K562 (cell line): ENCODE results near the gene PACSIN1. TPM values are rescaled to one million over a fixed set of nuclear protein-coding genes. Genes with fewer than 3 reads are reported as not detected.

Source experiments
- ATAC-seq: fragments of 200-7000 bp; cut with Tn5 transposase; 3 replicates; pipeline ENCODE4 v1.9.1; 2020; ENCODE audit warnings: moderate library complexity
- BruUV-seq: library from RNA; stranded (reverse); fragments of 400-500 nt; replicated peaks from 2 replicates; lab custom pipeline; 2021; lab: Mats Ljungman, UMichigan
- CTCF ChIA-PET: fragments of 300-600 bp; formaldehyde crosslinking; extraction: SDS; loops from one replicate; lab custom pipeline; 2021; ENCODE audit warnings: low intra/inter-chr PET ratio; lab: Yijun Ruan, JAX
- POLR2A ChIA-PET: fragments of 300-600, 350-650 bp; sonication (Branson Sonifier 250); formaldehyde crosslinking; extraction: SDS; loops from one replicate; lab custom pipeline; 2021; ENCODE audit warnings: antibody characterized with exemption, inconsistent platforms; lab: Yijun Ruan, JAX
- DNase-seq, 4 experiments: peaks; one replicate each; pipeline versions ENCODE4 v3.0.0 to v3.0.0-alpha.2; 2011 to 2018; ENCODE audit warnings: low spot score in 3 of 4, mixed read lengths in 3 of 4; ENCODE audit errors: extremely low read depth in 1 of 4
- FAIRE-seq: peaks from 2 replicates; lab custom pipeline; 2011; peaks lifted over from hg19 to GRCh38; lab: Jason Lieb, UNC
- H2AFZ ChIP-seq: 2 replicates; pipeline ENCODE4 v1.6.0; 2011; ENCODE audit warnings: low read depth, low read length, control low read depth, inconsistent platforms
- H3K27ac ChIP-seq: fragments of 200-600 bp; 3 replicates; pipeline ENCODE4 v1.8.0; 2011; ENCODE audit warnings: low read depth, mild to moderate bottlenecking, control low read depth, inconsistent platforms, low read length, moderate library complexity, mixed read lengths; ENCODE audit errors: extremely low read depth
- H3K27me3 ChIP-seq, 2 experiments: fragments of 300-600 bp in 1 of 2; 2 replicates in 1 of 2; 3 replicates in 1 of 2; pipeline versions ENCODE4 v1.6.0 to v1.8.0; 2011; ENCODE audit warnings: inconsistent platforms in 2 of 2, low read length in 2 of 2, mild to moderate bottlenecking in 1 of 2, mixed read lengths in 1 of 2, moderate library complexity in 1 of 2; ENCODE audit not compliant: control insufficient read depth in 2 of 2, insufficient read depth in 2 of 2
- H3K36me3 ChIP-seq: fragments of 300-600 bp; 3 replicates; pipeline ENCODE4 v1.8.0; 2011; ENCODE audit warnings: mild to moderate bottlenecking, low read length, inconsistent platforms; ENCODE audit not compliant: control insufficient read depth, insufficient read depth
- H3K4me1 ChIP-seq, 2 experiments: fragments of 200-600 bp in 1 of 2; replicated peaks in 1 of 2; 2 replicates in 1 of 2; 3 replicates in 1 of 2; pipeline versions ENCODE4 v1.5.1 to v1.8.0; 2011; ENCODE audit warnings: inconsistent platforms in 2 of 2, low read length in 2 of 2, mild to moderate bottlenecking in 1 of 2, mixed read lengths in 1 of 2, moderate library complexity in 1 of 2; ENCODE audit not compliant: control insufficient read depth in 2 of 2, insufficient read depth in 2 of 2
- H3K4me2 ChIP-seq: 2 replicates; pipeline ENCODE4 v1.6.1; 2011; ENCODE audit warnings: low read length, control low read depth, inconsistent platforms, mixed read lengths; ENCODE audit not compliant: insufficient read depth
- H3K4me3 ChIP-seq: fragments of 200-600 bp; sonication (generic), shearing (Covaris generic); 2 replicates; pipeline ENCODE4 v1.5.1; 2016; ENCODE audit warnings: control low read depth, inconsistent platforms
- H3K79me2 ChIP-seq: fragments of 200-600 bp; 3 replicates; pipeline ENCODE4 v1.8.0; 2011; ENCODE audit warnings: low read length, inconsistent platforms; ENCODE audit not compliant: control insufficient read depth, insufficient read depth
- H3K9ac ChIP-seq, 2 experiments: 2 replicates each; pipeline versions ENCODE4 v1.6.0 to v1.6.1; 2011; ENCODE audit warnings: low read depth in 2 of 2, low read length in 2 of 2, control low read depth in 1 of 2, inconsistent platforms in 1 of 2, mild to moderate bottlenecking in 1 of 2, mixed read lengths in 1 of 2; ENCODE audit not compliant: insufficient read depth in 1 of 2
- H3K9me1 ChIP-seq: one replicate; pipeline ENCODE4 v1.6.0; 2011; ENCODE audit warnings: inconsistent platforms, mild to moderate bottlenecking, low read length, moderate library complexity; ENCODE audit not compliant: control insufficient read depth, insufficient read depth
- H3K9me3 ChIP-seq: replicated peaks from 2 replicates; pipeline ENCODE4 v1.5.1; 2011; ENCODE audit warnings: low read depth, low read length, inconsistent platforms; ENCODE audit not compliant: control insufficient read depth, insufficient read depth
- H4K20me1 ChIP-seq: replicated peaks from 2 replicates; pipeline ENCODE4 v1.6.1; 2011; ENCODE audit warnings: low read length, inconsistent platforms, mixed read lengths; ENCODE audit not compliant: control insufficient read depth, insufficient read depth
- BHLHE40 ChIP-seq: IDR thresholded peaks from 2 replicates; pipeline ENCODE4 v1.6.1; 2011; ENCODE audit warnings: low read length, improper control_type of control experiment
- CHCHD3 ChIP-seq: fragments of 250-450 bp; sonication (Bioruptor Pico); IDR thresholded peaks from 2 replicates; pipeline ENCODE4 v2.1.2; 2022; ENCODE audit warnings: mild to moderate bottlenecking
- CHD2 ChIP-seq: IDR thresholded peaks from 2 replicates; pipeline ENCODE4 v1.6.1; 2011; ENCODE audit warnings: low read depth, low read length
- ELF4 ChIP-seq: fragments of 450-650 bp; formaldehyde crosslinking; IDR thresholded peaks from 2 replicates; pipeline ENCODE4 v1.4.0; 2022; ENCODE audit warnings: missing genetic modification characterization
- GATA2 ChIP-seq: sonication (generic); formaldehyde crosslinking; IDR thresholded peaks from 2 replicates; pipeline ENCODE4 v1.4.0; 2020; ENCODE audit warnings: mild to moderate bottlenecking, missing genetic modification reagents
- ZNF589 ChIP-seq: fragments of 200-800 bp; sonication (Bioruptor generic); IDR thresholded peaks from 2 replicates; pipeline ENCODE4 v1.6.1; 2016; ENCODE audit warnings: low read depth, missing genetic modification characterization, missing compliant biosample characterization
- ZNF644 ChIP-seq: fragments of 200-800 bp; sonication (Bioruptor generic); IDR thresholded peaks from 2 replicates; pipeline ENCODE4 v1.6.1; 2016; ENCODE audit warnings: low read depth, missing genetic modification characterization, missing compliant biosample characterization
- ZNF668 ChIP-seq: fragments of 250-450 bp; sonication (Bioruptor Pico); IDR thresholded peaks from 2 replicates; pipeline ENCODE4 v1.8.0; 2022; ENCODE audit warnings: mild to moderate bottlenecking, inconsistent platforms
- WGBS: fragments of 100-300 bp; shearing (Covaris generic); methylation state at CpG from one replicate; pipeline ENCODE4 v1.1.6; 2016; ENCODE audit warnings: low coverage, mixed read lengths; ENCODE audit not compliant: insufficient coverage; ENCODE audit errors: missing lambda C conversion rate; 5-methylcytosine and 5-hydroxymethylcytosine counted together
- in situ Hi-C: fragments of 300-500 bp; cut with MboI; formaldehyde crosslinking; loops from 4 replicates; pipeline ENCODE4 v1.15.0; 2018; ENCODE audit warnings: inconsistent platforms, mixed read lengths
- intact Hi-C: fragments of 100-400 bp; cut with micrococcal nuclease; formaldehyde crosslinking; loops from 2 replicates; pipeline ENCODE4 v1.14.2; 2022
- polyA plus RNA-seq, 8 experiments: library from polyadenylated mRNA; depleted of rRNA in 4 of 8; stranded (reverse) in 5 of 8; unstranded in 3 of 8; fragments of >200 nt; fragmentation: Nextera tagmentation in 2 of 8; fragmentation: Illumina TruSeq in 1 of 8; extraction: Ambion mirVana in 2 of 8; extraction: Trizol in 1 of 8; gene quantifications; 2 replicates each; pipeline versions ENCODE4 v1.2.1 to v1.2.3, GENCODE V29; 2011 to 2014; ENCODE audit warnings: inconsistent platforms in 1 of 8, missing spikeins in 1 of 8
- total RNA-seq, 7 experiments: library from RNA; depleted of rRNA in 6 of 7; stranded (reverse); fragments of >200 nt in 6 of 7; fragmentation: Illumina TruSeq in 2 of 7; extraction: Trizol in 2 of 7; gene quantifications; 2 replicates each; pipeline versions ENCODE4 v1.2.1 to v1.2.3, GENCODE V29; 2011 to 2021; ENCODE audit warnings: low replicate concordance in 1 of 7
- TF ChIP-seq, protein P1 (sequence below), 2 experiments: fragments of 150-350 bp in 1 of 2; IDR thresholded peaks; 2 replicates each; pipeline ENCODE4 v1.6.1; 2012 to 2016; ENCODE audit warnings: low read depth in 2 of 2, low read length in 2 of 2, mild to moderate bottlenecking in 1 of 2, moderate library complexity in 1 of 2
- TF ChIP-seq, protein P2 (sequence below): sonication (generic); formaldehyde crosslinking; IDR thresholded peaks from 2 replicates; pipeline ENCODE4 v1.8.0; 2022; ENCODE audit warnings: mild to moderate bottlenecking, missing genetic modification reagents
- TF ChIP-seq, protein P3 (sequence below): fragments of 450-650 bp; IDR thresholded peaks from 2 replicates; pipeline ENCODE4 v1.6.1; 2016; ENCODE audit warnings: low read depth

Gene PACSIN1
- total and polyA plus RNA-seq, 9 of the 15 experiments (the other 6 are each of a cell fraction or from before 2014, with no cell fraction given), result 0.01 to 1.7 (median 0.45) TPM

DNA sequence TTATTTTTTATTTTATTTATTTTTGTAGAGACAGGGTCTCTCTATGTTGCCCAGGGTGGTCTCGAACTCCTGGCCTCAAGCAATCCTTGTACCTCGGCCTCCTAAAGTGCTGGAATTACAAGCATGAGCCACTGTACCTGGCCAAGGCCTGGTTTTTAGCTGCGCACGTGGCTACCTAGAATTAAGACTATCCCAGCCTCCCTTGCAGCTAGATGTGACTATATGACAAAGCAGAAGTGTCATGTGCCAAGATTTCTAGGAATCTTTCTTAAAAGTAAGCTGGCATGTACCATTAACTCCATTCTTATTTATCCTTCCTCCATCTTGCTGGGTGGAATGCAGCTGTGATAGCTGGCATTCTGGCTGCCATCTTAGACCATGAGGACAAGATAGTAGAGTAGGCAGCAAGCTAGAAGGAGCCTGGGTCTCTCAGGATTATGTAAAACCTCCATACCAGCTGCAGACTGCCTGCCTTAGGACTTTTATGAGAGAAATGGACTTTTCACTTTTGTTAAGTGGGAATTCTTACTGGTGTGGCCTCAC is 92.4 kb downstream of the PACSIN1 start:
- Histone ChIP-seq H3K4me2 (no peak overlapping the region), H3K4me1 (peaks cover 56 to 85% of the 10 kb centered on the region in 2 experiments), H3K27ac (no peak overlapping the region), H3K27me3 (no peaks in the 10 kb centered on the region), H3K9ac (no peak overlapping the region), H2AFZ (no peak overlapping the region), H4K20me1 (no peaks in the 10 kb centered on the region), H3K4me3 (no peak overlapping the region), H3K9me3 (peaks cover 8% of the 10 kb centered on the region), H3K9me1 (peaks cover 5% of the 10 kb centered on the region), H3K36me3 (no peaks in the 10 kb centered on the region), H3K79me2 (no peaks in the 10 kb centered on the region)
- POLR2A ChIA-PET, result interaction anchor here (1.0 to 1.4 kb wide), 3 partner anchors 9 to 26 kb away, joined by 4 to 6 read pairs (median 5); no protein-coding TSS in a partner anchor
- BruUV-seq, result no TSS peak
- ATAC-seq (no peak), DNase-seq (no peak), FAIRE-seq (no peak)
- 76% methylated on average over 4 of the region's 4 CpGs for WGBS
- CTCF ChIA-PET, result no interaction called here
- intact Hi-C loops, result no loop called here
- in situ Hi-C loops, result no loop called here
- TF ChIP-seq, protein P1, sequence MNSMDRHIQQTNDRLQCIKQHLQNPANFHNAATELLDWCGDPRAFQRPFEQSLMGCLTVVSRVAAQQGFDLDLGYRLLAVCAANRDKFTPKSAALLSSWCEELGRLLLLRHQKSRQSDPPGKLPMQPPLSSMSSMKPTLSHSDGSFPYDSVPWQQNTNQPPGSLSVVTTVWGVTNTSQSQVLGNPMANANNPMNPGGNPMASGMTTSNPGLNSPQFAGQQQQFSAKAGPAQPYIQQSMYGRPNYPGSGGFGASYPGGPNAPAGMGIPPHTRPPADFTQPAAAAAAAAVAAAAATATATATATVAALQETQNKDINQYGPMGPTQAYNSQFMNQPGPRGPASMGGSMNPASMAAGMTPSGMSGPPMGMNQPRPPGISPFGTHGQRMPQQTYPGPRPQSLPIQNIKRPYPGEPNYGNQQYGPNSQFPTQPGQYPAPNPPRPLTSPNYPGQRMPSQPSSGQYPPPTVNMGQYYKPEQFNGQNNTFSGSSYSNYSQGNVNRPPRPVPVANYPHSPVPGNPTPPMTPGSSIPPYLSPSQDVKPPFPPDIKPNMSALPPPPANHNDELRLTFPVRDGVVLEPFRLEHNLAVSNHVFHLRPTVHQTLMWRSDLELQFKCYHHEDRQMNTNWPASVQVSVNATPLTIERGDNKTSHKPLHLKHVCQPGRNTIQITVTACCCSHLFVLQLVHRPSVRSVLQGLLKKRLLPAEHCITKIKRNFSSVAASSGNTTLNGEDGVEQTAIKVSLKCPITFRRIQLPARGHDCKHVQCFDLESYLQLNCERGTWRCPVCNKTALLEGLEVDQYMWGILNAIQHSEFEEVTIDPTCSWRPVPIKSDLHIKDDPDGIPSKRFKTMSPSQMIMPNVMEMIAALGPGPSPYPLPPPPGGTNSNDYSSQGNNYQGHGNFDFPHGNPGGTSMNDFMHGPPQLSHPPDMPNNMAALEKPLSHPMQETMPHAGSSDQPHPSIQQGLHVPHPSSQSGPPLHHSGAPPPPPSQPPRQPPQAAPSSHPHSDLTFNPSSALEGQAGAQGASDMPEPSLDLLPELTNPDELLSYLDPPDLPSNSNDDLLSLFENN (IDR thresholded peaks at IDR 0.05; ENCODE audit: low read depth in 2 of 2, low read length in 2 of 2), result no peak
- TF ChIP-seq BHLHE40 (peak; percentile 37; the same call in 1 of the 2 replicates), ZNF589 (CRISPR knock-in tag) (no peak), ZNF644 (tag) (no peak), CHCHD3 (no peak), GATA2 (no peak), ELF4 (CRISPR knock-in tag) (no peak), ZNF668 (CRISPR knock-in tag) (no peak), CHD2 (no peak)
- TF ChIP-seq, protein P2, sequence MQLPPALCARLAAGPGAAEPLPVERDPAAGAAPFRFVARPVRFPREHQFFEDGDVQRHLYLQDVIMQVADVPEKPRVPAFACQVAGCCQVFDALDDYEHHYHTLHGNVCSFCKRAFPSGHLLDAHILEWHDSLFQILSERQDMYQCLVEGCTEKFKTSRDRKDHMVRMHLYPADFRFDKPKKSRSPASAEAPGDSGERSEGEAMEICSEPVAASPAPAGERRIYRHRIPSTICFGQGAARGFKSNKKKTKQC (CRISPR knock-in tag), result no peak
- TF ChIP-seq, protein P3, sequence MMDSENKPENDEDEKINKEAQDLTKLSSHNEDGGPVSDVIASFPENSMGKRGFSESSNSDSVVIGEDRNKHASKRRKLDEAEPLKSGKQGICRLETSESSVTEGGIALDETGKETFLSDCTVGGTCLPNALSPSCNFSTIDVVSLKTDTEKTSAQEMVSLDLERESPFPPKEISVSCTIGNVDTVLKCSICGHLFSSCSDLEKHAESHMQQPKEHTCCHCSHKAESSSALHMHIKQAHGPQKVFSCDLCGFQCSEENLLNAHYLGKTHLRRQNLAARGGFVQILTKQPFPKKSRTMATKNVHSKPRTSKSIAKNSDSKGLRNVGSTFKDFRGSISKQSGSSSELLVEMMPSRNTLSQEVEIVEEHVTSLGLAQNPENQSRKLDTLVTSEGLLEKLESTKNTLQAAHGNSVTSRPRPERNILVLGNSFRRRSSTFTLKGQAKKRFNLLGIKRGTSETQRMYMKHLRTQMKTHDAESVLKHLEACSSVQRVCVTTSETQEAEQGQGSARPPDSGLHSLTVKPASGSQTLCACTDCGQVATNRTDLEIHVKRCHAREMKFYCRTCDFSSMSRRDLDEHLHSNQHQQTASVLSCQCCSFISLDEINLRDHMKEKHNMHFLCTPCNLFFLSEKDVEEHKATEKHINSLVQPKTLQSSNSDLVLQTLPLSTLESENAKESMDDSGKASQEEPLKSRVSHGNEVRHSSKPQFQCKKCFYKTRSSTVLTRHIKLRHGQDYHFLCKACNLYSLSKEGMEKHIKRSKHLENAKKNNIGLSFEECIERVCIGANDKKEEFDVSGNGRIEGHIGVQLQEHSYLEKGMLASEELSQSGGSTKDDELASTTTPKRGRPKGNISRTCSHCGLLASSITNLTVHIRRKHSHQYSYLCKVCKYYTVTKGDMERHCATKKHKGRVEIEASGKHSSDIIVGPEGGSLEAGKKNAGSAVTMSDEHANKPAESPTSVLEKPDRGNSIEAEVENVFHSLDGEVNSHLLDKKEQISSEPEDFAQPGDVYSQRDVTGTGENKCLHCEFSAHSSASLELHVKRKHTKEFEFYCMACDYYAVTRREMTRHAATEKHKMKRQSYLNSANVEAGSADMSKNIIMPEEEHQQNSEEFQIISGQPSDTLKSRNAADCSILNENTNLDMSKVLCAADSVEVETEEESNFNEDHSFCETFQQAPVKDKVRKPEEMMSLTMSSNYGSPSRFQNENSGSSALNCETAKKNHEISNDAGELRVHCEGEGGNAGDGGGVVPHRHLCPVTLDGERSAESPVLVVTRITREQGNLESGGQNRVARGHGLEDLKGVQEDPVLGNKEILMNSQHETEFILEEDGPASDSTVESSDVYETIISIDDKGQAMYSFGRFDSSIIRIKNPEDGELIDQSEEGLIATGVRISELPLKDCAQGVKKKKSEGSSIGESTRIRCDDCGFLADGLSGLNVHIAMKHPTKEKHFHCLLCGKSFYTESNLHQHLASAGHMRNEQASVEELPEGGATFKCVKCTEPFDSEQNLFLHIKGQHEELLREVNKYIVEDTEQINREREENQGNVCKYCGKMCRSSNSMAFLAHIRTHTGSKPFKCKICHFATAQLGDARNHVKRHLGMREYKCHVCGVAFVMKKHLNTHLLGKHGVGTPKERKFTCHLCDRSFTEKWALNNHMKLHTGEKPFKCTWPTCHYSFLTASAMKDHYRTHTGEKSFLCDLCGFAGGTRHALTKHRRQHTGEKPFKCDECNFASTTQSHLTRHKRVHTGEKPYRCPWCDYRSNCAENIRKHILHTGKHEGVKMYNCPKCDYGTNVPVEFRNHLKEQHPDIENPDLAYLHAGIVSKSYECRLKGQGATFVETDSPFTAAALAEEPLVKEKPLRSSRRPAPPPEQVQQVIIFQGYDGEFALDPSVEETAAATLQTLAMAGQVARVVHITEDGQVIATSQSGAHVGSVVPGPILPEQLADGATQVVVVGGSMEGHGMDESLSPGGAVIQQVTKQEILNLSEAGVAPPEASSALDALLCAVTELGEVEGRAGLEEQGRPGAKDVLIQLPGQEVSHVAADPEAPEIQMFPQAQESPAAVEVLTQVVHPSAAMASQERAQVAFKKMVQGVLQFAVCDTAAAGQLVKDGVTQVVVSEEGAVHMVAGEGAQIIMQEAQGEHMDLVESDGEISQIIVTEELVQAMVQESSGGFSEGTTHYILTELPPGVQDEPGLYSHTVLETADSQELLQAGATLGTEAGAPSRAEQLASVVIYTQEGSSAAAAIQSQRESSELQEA, result no peak
